8988T (cell line): ENCODE measurements around the gene RAI1.
"Not testable (repeated sequence)": the region's sequence is repeated elsewhere in the genome, so short reads cannot be mapped to it uniquely, and the experiment has no call there.

ENCODE experiments used
- DNase-seq: peaks from one replicate; pipeline ENCODE4 v3.0.0; 2011

Gene RAI1

GRCh38 chr17:17806611-17807274 lies 125.5 kb downstream of the RAI1 start:
- no peak for DNase-seq

GRCh38 chr17:17807440-17807839 lies 126.2 kb downstream of the RAI1 start:
- DNase-seq = no peak

- DNase-seq = not testable (repeated sequence)
Observed at GRCh38 chr17:17808200-17808599, 126.9 kb downstream of the RAI1 start.

DNA sequence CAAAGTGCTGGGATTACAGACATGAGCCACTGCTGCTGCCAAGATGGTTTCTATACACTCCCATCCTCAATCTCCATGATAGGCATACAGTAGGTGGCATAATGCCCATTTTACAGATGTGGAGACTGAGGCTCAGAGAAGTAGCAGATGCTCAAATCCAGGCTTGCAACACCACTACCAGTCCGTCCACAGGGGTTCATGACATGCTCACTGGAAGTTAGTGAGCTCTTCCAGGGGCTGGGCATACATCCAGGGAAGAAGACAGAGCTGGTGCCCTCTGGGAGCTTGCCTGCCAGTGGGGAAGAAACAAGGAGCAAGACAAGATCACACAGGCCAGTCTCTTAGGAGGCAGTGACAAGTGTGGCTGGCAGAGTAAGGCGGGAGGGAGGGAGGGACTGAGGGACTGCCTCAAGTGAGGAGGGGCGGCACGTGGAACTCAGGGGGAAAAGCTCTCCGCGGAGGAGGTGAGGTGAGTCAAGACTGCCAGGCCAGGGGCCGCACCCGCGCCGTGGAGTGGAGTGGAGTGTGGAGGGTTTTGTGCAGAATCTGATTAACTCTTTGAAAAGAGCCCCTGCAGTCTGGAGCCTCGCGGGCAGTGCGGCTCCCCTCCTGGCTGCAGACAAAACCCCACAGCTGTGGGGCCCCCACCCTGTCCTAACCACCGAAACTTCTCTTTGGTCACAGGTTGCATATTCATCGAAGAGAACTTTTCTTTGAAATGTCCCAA lies 127.6 kb downstream of the RAI1 start:
- no peak for DNase-seq

- DNase-seq = no peak
Observed at GRCh38 chr17:17809531-17810083, 128.3 kb downstream of the RAI1 start.

- peak; percentile 80 for DNase-seq
Observed at GRCh38 chr17:17810084-17810894, 129.0 kb downstream of the RAI1 start.

DNA sequence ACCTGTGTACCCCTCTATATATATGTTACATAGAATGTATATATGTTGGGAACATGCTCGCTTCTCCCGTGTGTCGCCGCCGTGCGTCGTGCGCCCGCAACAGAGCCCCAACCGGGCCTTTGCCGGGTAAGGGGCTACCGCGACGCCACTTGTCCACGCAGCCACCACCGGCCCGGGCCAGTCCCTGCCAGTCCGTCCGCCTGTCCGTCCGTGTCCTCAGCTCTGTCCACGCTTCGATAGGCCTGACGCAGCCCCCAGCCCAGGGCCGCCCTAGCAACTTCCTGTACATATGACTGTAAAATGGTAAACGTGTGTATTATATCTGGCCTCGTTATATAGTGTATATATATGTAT lies 129.6 kb downstream of the RAI1 start:
- DNase-seq = no peak

GRCh38 chr17:17811381-17812210 lies 130.3 kb downstream of the RAI1 start:
- peak; percentile 73 for DNase-seq

- peak; percentile 98 for DNase-seq
Observed at GRCh38 chr17:17812211-17813054, 131.2 kb downstream of the RAI1 start.

DNA sequence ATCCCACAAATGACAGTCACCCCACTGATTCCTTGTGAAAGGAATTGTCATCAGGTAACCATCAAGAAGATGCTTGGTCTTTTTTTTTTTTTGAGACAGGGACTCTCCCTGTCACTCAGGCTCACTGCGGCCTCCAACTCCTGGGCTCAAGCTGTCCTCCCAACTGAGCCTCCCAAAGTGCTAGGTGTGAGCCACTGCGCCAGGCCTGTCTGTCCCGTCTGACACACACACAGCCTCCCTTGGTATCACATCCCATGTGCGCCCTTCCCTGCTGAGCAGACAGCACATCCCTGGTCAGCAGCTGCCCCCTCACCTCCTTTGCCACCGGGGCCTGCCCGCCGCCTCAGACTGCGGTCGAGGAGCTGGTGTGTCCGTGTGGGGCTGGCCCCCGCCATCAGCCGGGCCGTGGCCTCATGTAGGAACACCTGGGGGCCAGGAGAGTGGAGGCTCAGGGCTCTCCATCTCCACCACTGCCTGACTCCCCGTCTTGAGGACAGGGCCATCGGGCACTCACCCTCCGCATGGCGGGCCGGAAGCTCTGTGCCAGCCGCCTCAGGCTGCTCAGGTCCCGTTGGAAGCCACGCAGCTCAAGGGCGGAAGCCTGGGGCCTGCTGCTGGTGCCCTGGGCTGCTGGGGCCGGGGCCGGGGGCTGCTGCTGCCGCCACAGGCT lies 131.9 kb downstream of the RAI1 start:
- DNase-seq = no peak

GRCh38 chr17:17813725-17814095 lies 132.5 kb downstream of the RAI1 start:
- no peak for DNase-seq

GRCh38 chr17:17814162-17815061 lies 133.2 kb downstream of the RAI1 start:
- DNase-seq = no peak

DNA sequence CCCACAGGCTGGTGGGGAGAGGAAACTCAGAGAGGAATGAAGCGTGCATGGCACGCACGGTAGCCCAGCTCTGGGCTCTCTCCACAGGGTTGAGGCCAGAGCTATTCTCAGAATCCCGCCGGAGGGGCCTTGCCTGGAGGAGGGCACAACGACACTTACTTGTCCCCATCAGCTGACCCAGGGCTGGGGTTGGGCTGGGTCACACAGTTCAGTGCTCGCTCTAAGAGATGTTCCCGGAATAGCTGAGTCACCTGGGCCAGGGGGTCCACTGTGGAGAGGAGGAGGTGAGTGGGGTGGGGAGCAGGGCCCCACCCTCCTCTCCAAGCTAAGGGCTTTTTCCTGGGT lies 133.8 kb downstream of the RAI1 start:
- no peak for DNase-seq

DNA sequence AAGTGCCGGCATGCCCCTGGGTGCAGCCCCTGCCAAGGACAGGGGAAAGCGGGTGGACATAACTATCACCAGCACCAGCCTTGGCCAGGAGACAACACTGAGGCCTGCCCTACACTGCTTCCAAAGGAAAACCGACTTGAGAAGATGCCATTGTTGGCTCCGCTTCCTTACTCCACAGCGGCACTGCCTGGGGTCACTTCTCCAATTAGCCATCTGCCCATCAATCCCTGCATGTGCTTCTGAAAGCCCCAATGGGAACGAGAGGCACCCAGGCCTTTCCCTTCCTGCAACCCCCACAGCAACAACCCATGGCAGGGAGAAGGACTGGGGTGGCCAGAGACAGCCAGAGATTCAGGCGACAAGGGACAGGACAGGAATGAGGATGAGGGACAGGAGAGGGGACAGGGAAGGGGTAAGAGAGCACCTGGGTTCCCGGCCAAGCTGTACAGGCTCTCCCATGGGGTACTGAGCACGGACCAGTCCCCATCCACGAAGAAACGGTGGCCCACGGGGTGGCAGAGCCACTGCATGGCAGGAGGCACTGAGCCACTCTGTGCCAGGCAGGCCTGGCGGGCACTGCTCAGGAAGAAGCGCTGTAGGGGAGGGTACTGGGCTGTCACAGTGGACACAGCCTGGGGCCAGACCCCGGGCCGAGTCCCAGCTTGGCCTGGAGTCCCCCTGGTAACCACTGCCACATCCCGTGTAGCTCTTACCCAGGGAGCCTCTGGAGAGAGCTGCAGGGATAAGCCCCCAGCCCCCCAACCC lies 134.4 kb downstream of the RAI1 start:
- no peak for DNase-seq

DNA sequence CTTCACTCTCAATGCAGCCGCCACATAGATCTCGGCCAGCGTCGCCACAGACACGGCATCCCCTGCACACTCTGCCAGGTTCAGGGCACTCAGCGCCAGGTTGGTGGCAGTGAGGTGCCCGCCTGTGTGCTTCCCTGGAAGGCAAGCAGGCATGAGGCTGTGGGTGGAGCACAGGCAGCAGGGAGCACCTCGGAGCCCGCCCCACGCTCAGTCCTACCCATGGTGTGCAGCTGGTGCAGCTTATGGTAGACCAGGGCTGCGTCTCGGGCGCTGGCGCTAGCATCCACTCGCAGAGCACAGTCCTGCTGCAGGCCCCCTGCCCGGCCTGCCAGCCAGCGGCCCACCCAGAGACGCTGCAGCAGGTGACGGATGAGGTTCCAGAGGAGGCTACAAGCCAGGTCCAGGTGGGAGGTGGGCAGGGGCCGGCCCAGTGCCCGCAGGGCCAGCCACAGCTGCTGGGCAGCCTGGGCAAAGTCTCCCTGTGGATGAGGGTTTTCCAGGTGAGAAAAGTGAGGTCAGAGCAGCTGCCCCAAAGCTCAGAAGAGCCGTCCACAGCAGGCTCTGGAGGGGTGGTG lies 135.1 kb downstream of the RAI1 start:
- DNase-seq = no peak

DNA sequence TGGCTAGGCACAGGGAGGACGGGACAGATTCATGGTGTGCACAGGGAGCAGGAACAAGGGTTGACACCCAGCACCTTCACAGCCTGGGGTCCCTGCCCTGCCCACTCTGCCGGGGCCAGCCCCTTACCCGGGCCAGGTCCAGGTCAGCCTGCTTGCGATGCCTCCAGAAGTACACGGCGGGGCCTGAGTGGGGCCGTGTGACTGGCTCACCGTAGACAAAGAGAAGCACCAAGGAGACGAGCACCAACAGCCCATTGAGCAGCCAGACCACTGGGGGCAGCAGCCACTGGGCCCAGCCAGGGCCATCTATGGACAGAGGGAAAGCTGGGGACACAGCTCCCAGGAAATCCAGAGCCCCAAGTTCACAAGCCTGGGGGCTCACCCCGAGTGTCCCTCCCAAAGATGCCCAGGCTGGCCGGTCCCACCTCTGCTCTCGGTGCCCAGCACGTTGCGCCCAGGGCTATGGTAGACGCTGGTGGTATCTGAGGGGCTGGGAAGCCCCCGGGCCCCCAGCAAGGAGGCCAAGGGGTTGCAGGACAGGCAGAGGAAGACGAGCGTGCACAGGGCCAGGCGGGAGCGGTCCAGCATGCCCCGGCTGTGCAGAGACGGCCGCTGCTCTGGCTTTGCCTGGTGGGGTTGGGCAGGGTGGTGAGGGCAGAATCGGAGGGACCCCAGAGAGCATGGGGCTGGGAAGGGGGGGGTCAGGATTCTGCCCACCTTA lies 135.7 kb downstream of the RAI1 start:
- no peak for DNase-seq

DNA sequence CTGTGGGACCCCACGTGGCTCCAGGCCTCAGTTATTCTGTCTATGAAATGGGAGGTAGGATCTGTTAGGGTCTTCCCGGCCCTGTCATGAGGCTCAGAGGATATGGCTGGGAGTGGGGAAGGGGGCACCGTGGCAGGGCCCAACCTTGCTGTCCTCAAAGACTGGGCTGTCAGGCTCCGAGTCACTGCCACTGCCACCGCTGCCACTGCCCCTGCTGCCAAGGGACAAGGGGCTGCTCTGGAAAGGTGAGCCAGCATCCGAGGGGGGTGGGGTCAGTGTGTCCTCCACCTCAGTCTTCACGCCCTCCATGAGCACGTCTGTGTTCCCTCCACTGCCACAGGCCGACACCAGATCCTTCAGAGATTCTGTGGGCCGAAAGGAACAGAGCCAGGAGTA lies 136.3 kb downstream of the RAI1 start:
- DNase-seq = no peak

GRCh38 chr17:17818088-17818526 lies 136.8 kb downstream of the RAI1 start:
- peak; percentile 95 for DNase-seq
